Aorta (tissue), 5 donors: Measurements from ENCODE around the gene M1AP. TPM values are rescaled to one million over a fixed set of nuclear protein-coding genes. Genes with fewer than 3 reads are reported as not detected.
A peak's percentile ranks its signal among the peaks of the same experiment; 100 is the strongest.

ENCODE experiments used
- ATAC-seq: fragments of 200-7000 bp; cut with Tn5 transposase; one replicate; pipeline ENCODE4 v1.9.1; 2022; ENCODE audit warnings: moderate library complexity; ENCODE audit not compliant: low FRiP score
- DNase-seq, 2 donors: peaks; one replicate each; pipeline ENCODE4 v3.0.0-alpha.2; 2020
- H3K27ac ChIP-seq, 2 donors: one replicate each; pipeline ENCODE4 v1.5.1; 2013; ENCODE audit warnings: low read length in 2 of 2, mild to moderate bottlenecking in 2 of 2, moderate library complexity in 2 of 2, control low read depth in 1 of 2, inconsistent platforms in 1 of 2, low read depth in 1 of 2
- H3K27me3 ChIP-seq, 2 donors: one replicate each; pipeline ENCODE4 v1.6.1; 2013; ENCODE audit warnings: control low read depth in 1 of 2, low read length in 1 of 2, mild to moderate bottlenecking in 1 of 2, moderate library complexity in 1 of 2; ENCODE audit not compliant: insufficient read depth in 2 of 2, control insufficient read depth in 1 of 2
- H3K36me3 ChIP-seq, 2 donors: one replicate each; pipeline ENCODE4 v1.6.1; 2013; ENCODE audit warnings: control low read depth in 1 of 2, low read length in 1 of 2, mild to moderate bottlenecking in 1 of 2; ENCODE audit not compliant: insufficient read depth in 2 of 2, control insufficient read depth in 1 of 2
- H3K4me1 ChIP-seq, 2 donors: one replicate each; pipeline ENCODE4 v1.6.1; 2013; ENCODE audit warnings: low read length in 2 of 2, control low read depth in 1 of 2, mild to moderate bottlenecking in 1 of 2, moderate library complexity in 1 of 2; ENCODE audit not compliant: insufficient read depth in 2 of 2, control insufficient read depth in 1 of 2
- H3K4me3 ChIP-seq, 2 donors: one replicate each; pipeline ENCODE4 v1.5.1; 2013; ENCODE audit warnings: low read length in 2 of 2, control low read depth in 1 of 2, mild to moderate bottlenecking in 1 of 2
- H3K9me3 ChIP-seq: one replicate; pipeline ENCODE4 v1.6.1; 2013; ENCODE audit warnings: mild to moderate bottlenecking, low read length; ENCODE audit not compliant: control insufficient read depth
- WGBS, 2 donors: extraction: QIAGEN DNeasy Blood & Tissue Kit; methylation state at CpG; one replicate each; pipeline ENCODE4 v1.1.7; 2013; 5-methylcytosine and 5-hydroxymethylcytosine counted together
- intact Hi-C, 2 donors: fragments of 100-400 bp; cut with DNase I; formaldehyde crosslinking; loops; one replicate each; pipeline versions ENCODE4 v1.14.2 to v1.15.0; 2022
- polyA plus RNA-seq, 2 donors: library from polyadenylated mRNA; stranded (reverse); fragments of 200-250 nt; gene quantifications; one replicate each; pipeline ENCODE4 v1.2.3, GENCODE V29; 2013
- total RNA-seq, 2 donors: library from RNA; stranded (reverse); fragmentation: NEBNext Ultra II Directional; extraction: Animal tissue kit (Norgen Biotek cat#: 25700); gene quantifications; one replicate each; pipeline ENCODE4 v1.2.1, GENCODE V29; 2021
- donor health status: healthy with polysubstance abuse.
- donor health status: Bipolar disorder and iron deficiency.
- donor health status: DM: no; HTN: no; CAD: no.
- donor health status: DM: no; HTN: no; CAD: no.
- donor health status: DM: yes; HTN: yes; CAD: no.

M1AP gene
- total and polyA plus RNA-seq, 4 donors = 1.3 TPM; not detected in 3

- intact Hi-C loops = no loop called here
- DNase-seq = no peak
- Histone ChIP-seq H3K9me3 (no peaks in the 10 kb centered on the region), H3K4me1 (no peaks in the 10 kb centered on the region), H3K27ac (no peak overlapping the region), H3K36me3 (peaks cover 0 to 4% of the 10 kb centered on the region in 2 donors), H3K4me3 (no peak overlapping the region), H3K27me3 (no peaks in the 10 kb centered on the region)
- WGBS, 2 donors = 90 to 91% methylated on average over 7 of the region's 7 CpGs
- ATAC-seq = no peak
Measured at GRCh38 chr2:74670263-74670662, 22.1 kb upstream of the M1AP start.

GRCh38 chr2:74668087-74668486, 20.0 kb upstream of the M1AP start:
- no peak overlapping the region for H3K27ac ChIP-seq
- peaks cover 0 to 6% of the 10 kb centered on the region in 2 donors for H3K36me3 ChIP-seq
- DNase-seq (no peak), ATAC-seq (no peak)
- H3K4me3 ChIP-seq = no peak overlapping the region
- no peaks in the 10 kb centered on the region for H3K27me3 ChIP-seq
- intact Hi-C loops = no loop called here
- 95 to 96% methylated on average over 1 of the region's 1 CpG for WGBS, 2 donors
- H3K4me1 ChIP-seq = no peaks in the 10 kb centered on the region
- no peaks in the 10 kb centered on the region for H3K9me3 ChIP-seq

GRCh38 chr2:74659462-74659861, 11.3 kb upstream of the M1AP start:
- H3K4me3 ChIP-seq = no peak overlapping the region
- no peak for ATAC-seq
- WGBS, 2 donors = 72 to 79% methylated on average over 2 of the region's 2 CpGs
- H3K4me1 ChIP-seq = no peaks in the 10 kb centered on the region
- H3K27me3 ChIP-seq = no peaks in the 10 kb centered on the region
- intact Hi-C loops = no loop called here
- no peak overlapping the region for H3K27ac ChIP-seq
- H3K36me3 ChIP-seq = peaks cover 0 to 7% of the 10 kb centered on the region in 2 donors
- H3K9me3 ChIP-seq = no peaks in the 10 kb centered on the region
- DNase-seq = no peak

GRCh38 chr2:74658516-74658915, 10.4 kb upstream of the M1AP start:
- DNase-seq = no peak
- Histone ChIP-seq H3K27me3 (no peaks in the 10 kb centered on the region), H3K9me3 (no peaks in the 10 kb centered on the region), H3K4me3 (no peak overlapping the region), H3K27ac (no peak overlapping the region), H3K36me3 (peaks cover 0 to 7% of the 10 kb centered on the region in 2 donors), H3K4me1 (no peaks in the 10 kb centered on the region)
- intact Hi-C loops = no loop called here
- ATAC-seq = no peak
- 98% methylated on average over 2 of the region's 2 CpGs for WGBS, 2 donors

GRCh38 chr2:74655579-74655978, 7.4 kb upstream of the M1AP start:
- ATAC-seq = no peak
- intact Hi-C loops = no loop called here
- no peaks in the 10 kb centered on the region for H3K4me1 ChIP-seq
- 94 to 99% methylated on average over 1 of the region's 1 CpG for WGBS, 2 donors
- no peaks in the 10 kb centered on the region for H3K9me3 ChIP-seq
- no peak for DNase-seq
- no peak overlapping the region for H3K4me3 ChIP-seq
- H3K27ac ChIP-seq = no peak overlapping the region
- H3K27me3 ChIP-seq = no peaks in the 10 kb centered on the region
- H3K36me3 ChIP-seq = no peaks in the 10 kb centered on the region

- H3K36me3 ChIP-seq = no peaks in the 10 kb centered on the region
- 0 to 1% methylated on average over 75 to 79 of the region's 79 CpGs for WGBS, 2 donors
- no peaks in the 10 kb centered on the region for H3K9me3 ChIP-seq
- ATAC-seq (peak; percentile 99), DNase-seq (peak; percentile 97 to 98)
- no peak within 1 kb of the TSS for H3K27ac ChIP-seq
- intact Hi-C loops = no loop called here
- H3K4me3 ChIP-seq = peak within 1 kb of the TSS; percentile 35 to 51
- no peaks in the 10 kb centered on the region for H3K27me3 ChIP-seq
- no peaks in the 10 kb centered on the region for H3K4me1 ChIP-seq
Measured at GRCh38 chr2:74653985-74654882, 6.1 kb upstream of the M1AP start, which contains the start of gene SEMA4F. Gene SEMA4F (plus strand): TSS chr2:74654247. CDS start chr2:74654377, 130 bp downstream.

GRCh38 chr2:74653589-74653984, 5.5 kb upstream of the M1AP start:
- Histone ChIP-seq H3K4me3 (peak overlapping the region; percentile 2 to 35), H3K27me3 (no peaks in the 10 kb centered on the region), H3K9me3 (no peaks in the 10 kb centered on the region), H3K27ac (no peak overlapping the region), H3K36me3 (no peaks in the 10 kb centered on the region), H3K4me1 (no peaks in the 10 kb centered on the region)
- no peak for DNase-seq
- intact Hi-C loops = no loop called here
- peak; percentile 11 for ATAC-seq
- WGBS, 2 donors = 11% methylated on average over 15 of the region's 15 CpGs

GRCh38 chr2:74646834-74647482, 1.2 kb downstream of the M1AP start:
- intact Hi-C loops = no loop called here
- H3K4me1 ChIP-seq = no peaks in the 10 kb centered on the region
- H3K4me3 ChIP-seq = no peak overlapping the region
- WGBS, 2 donors = 97% methylated on average over 13 of the region's 13 CpGs
- no peak overlapping the region for H3K27ac ChIP-seq
- no peaks in the 10 kb centered on the region for H3K36me3 ChIP-seq
- H3K27me3 ChIP-seq = no peaks in the 10 kb centered on the region
- no peak for DNase-seq
- no peak for ATAC-seq
- H3K9me3 ChIP-seq = no peaks in the 10 kb centered on the region

GRCh38 chr2:74646201-74646600, 1.9 kb downstream of the M1AP start:
- no peaks in the 10 kb centered on the region for H3K36me3 ChIP-seq
- DNase-seq (no peak), ATAC-seq (no peak)
- intact Hi-C loops = no loop called here
- no peaks in the 10 kb centered on the region for H3K4me1 ChIP-seq
- no peak overlapping the region for H3K4me3 ChIP-seq
- no peaks in the 10 kb centered on the region for H3K27me3 ChIP-seq
- no peak overlapping the region for H3K27ac ChIP-seq
- H3K9me3 ChIP-seq = no peaks in the 10 kb centered on the region
- 43 to 56% methylated on average over 2 of the region's 2 CpGs for WGBS, 2 donors
